Neuronal stem cell (in vitro differentiated cells): ENCODE results near the gene TCHHL1.
A peak's percentile ranks its signal among the peaks of the same experiment; 100 is the strongest.

ENCODE experiments used
- DNase-seq: peaks from one replicate; pipeline ENCODE4 v3.0.0-alpha.2; 2013; ENCODE audit warnings: low spot score
- H2AFZ ChIP-seq: one replicate; pipeline ENCODE4 v1.6.1; 2013; ENCODE audit warnings: mild to moderate bottlenecking, low read length, inconsistent platforms
- H2AK5ac ChIP-seq: 2 replicates; pipeline ENCODE4 v1.6.1; 2013; ENCODE audit warnings: low read depth, mild to moderate bottlenecking, inconsistent platforms, low read length, moderate library complexity, mixed read lengths
- H2BK120ac ChIP-seq: 2 replicates; pipeline ENCODE4 v1.6.1; 2013; ENCODE audit warnings: low read depth, mild to moderate bottlenecking, inconsistent platforms, low read length, moderate library complexity, mixed read lengths
- H2BK12ac ChIP-seq: one replicate; pipeline ENCODE4 v1.6.1; 2013; ENCODE audit warnings: low read length, inconsistent platforms
- H2BK15ac ChIP-seq: 2 replicates; pipeline ENCODE4 v1.6.1; 2013; ENCODE audit warnings: mild to moderate bottlenecking, low read length, inconsistent platforms, mixed read lengths
- H2BK5ac ChIP-seq: one replicate; pipeline ENCODE4 v1.6.1; 2013; ENCODE audit warnings: inconsistent platforms, mild to moderate bottlenecking, low read length, moderate library complexity
- H3K14ac ChIP-seq: one replicate; pipeline ENCODE4 v1.6.1; 2013; ENCODE audit warnings: low read length, inconsistent platforms
- H3K18ac ChIP-seq: 2 replicates; pipeline ENCODE4 v1.6.1; 2013; ENCODE audit warnings: low read length, inconsistent platforms
- H3K23ac ChIP-seq: 2 replicates; pipeline ENCODE4 v1.6.1; 2013; ENCODE audit warnings: low read depth, mild to moderate bottlenecking, mixed read lengths, low read length, inconsistent platforms; ENCODE audit not compliant: poor library complexity
- H3K27ac ChIP-seq: replicated peaks from 3 replicates; pipeline ENCODE4 v1.5.1; 2013; ENCODE audit warnings: low read length, inconsistent platforms
- H3K27me3 ChIP-seq, 3 experiments: 2 replicates each; pipeline ENCODE4 v1.6.1; 2013; ENCODE audit warnings: low read length in 3 of 3, mild to moderate bottlenecking in 2 of 3, inconsistent platforms in 1 of 3, low read depth in 1 of 3, mixed read lengths in 1 of 3, moderate library complexity in 1 of 3; ENCODE audit not compliant: control insufficient read depth in 3 of 3, insufficient read depth in 3 of 3
- H3K36me3 ChIP-seq, 2 donors: replicated peaks in 1 of 2; 2 replicates each; pipeline ENCODE4 v1.6.1; 2013; ENCODE audit warnings: low read length in 2 of 2; ENCODE audit not compliant: control insufficient read depth in 2 of 2, insufficient read depth in 2 of 2
- H3K4ac ChIP-seq: 2 replicates; pipeline ENCODE4 v1.6.1; 2013; ENCODE audit warnings: inconsistent platforms, mild to moderate bottlenecking, low read length, moderate library complexity
- H3K4me1 ChIP-seq, 2 donors: 1 replicate in 1 of 2; 2 replicates in 1 of 2; pipeline ENCODE4 v1.6.1; 2013; ENCODE audit warnings: low read length in 2 of 2, low read depth in 1 of 2; ENCODE audit not compliant: control insufficient read depth in 2 of 2, insufficient read depth in 1 of 2
- H3K4me2 ChIP-seq: one replicate; pipeline ENCODE4 v1.6.1; 2013; ENCODE audit warnings: mild to moderate bottlenecking, low read length, inconsistent platforms; ENCODE audit not compliant: insufficient read depth, poor library complexity, severe bottlenecking
- H3K4me3 ChIP-seq, 2 donors: 2 replicates each; pipeline ENCODE4 v1.5.1; 2013; ENCODE audit warnings: low read length in 2 of 2, mild to moderate bottlenecking in 2 of 2, inconsistent platforms in 1 of 2, moderate library complexity in 1 of 2
- H3K79me1 ChIP-seq: one replicate; pipeline ENCODE4 v1.6.1; 2013; ENCODE audit warnings: low read depth, mild to moderate bottlenecking, inconsistent platforms, low read length, moderate library complexity
- H3K9ac ChIP-seq: one replicate; pipeline ENCODE4 v1.6.1; 2013; ENCODE audit warnings: mild to moderate bottlenecking, low read depth, low read length, inconsistent platforms; ENCODE audit not compliant: poor library complexity
- H3K9me3 ChIP-seq, 2 donors: replicated peaks in 1 of 2; 2 replicates each; pipeline versions ENCODE3 to v1.6.1; 2013; ENCODE audit warnings: low read length in 2 of 2, mild to moderate bottlenecking in 2 of 2, inconsistent platforms in 1 of 2, low read depth in 1 of 2, mixed read lengths in 1 of 2, moderate library complexity in 1 of 2; ENCODE audit not compliant: control insufficient read depth in 2 of 2, insufficient read depth in 1 of 2
- H4K8ac ChIP-seq: one replicate; pipeline ENCODE4 v1.6.1; 2013; ENCODE audit warnings: low read depth, mild to moderate bottlenecking, inconsistent platforms, low read length, moderate library complexity
- H4K91ac ChIP-seq: one replicate; pipeline ENCODE4 v1.6.1; 2013; ENCODE audit warnings: low read length, low read depth, mild to moderate bottlenecking, inconsistent platforms; ENCODE audit not compliant: poor library complexity
- WGBS, 2 donors: extraction: QIAGEN DNeasy Blood & Tissue Kit; methylation state at CpG; one replicate each; pipeline ENCODE4 v1.1.7; 2013; ENCODE audit warnings: missing lambda C conversion rate in 2 of 2, mixed read lengths in 1 of 2; ENCODE audit not compliant: insufficient read length in 2 of 2, insufficient replicate concordance in 1 of 2; ENCODE audit errors: extremely low coverage in 2 of 2; 5-methylcytosine and 5-hydroxymethylcytosine counted together

TCHHL1 gene

GRCh38 chr1:152107984-152108881, 19.4 kb upstream of the TCHHL1 start:
- no peak overlapping the region for H2AK5ac ChIP-seq
- H3K14ac ChIP-seq = no peak overlapping the region
- H3K4me1 ChIP-seq = peaks cover 0 to 16% of the 10 kb centered on the region in 2 donors
- no peak overlapping the region for H2BK120ac ChIP-seq
- peaks cover 14 to 50% of the 10 kb centered on the region in 2 donors for H3K9me3 ChIP-seq
- no peak overlapping the region for H2BK15ac ChIP-seq
- DNase-seq = no peak
- H3K27me3 ChIP-seq = peaks cover 52 to 63% (median 62%) of the 10 kb centered on the region in 3 experiments
- H3K18ac ChIP-seq = no peak overlapping the region
- peak overlapping the region; percentile 20 for H3K23ac ChIP-seq
- H3K36me3 ChIP-seq = no peaks in the 10 kb centered on the region
- no CpG with 5 or more reads among the region's 67 CpGs for WGBS, 2 donors
- no peak overlapping the region for H2BK12ac ChIP-seq
- peaks cover 2% of the 10 kb centered on the region for H3K79me1 ChIP-seq
- H3K27ac ChIP-seq = no peak overlapping the region
- no peak overlapping the region for H4K91ac ChIP-seq
- no peak overlapping the region for H4K8ac ChIP-seq
- no peak overlapping the region for H3K4ac ChIP-seq
- no peak overlapping the region for H3K4me2 ChIP-seq
- no peak overlapping the region for H2BK5ac ChIP-seq
- H3K9ac ChIP-seq = no peak overlapping the region
- peak overlapping the region; percentile 3 for H2AFZ ChIP-seq
- no peak overlapping the region for H3K4me3 ChIP-seq

- Histone ChIP-seq H3K23ac (no peak overlapping the region), H3K79me1 (peaks cover 2% of the 10 kb centered on the region), H3K9me3 (peaks cover 14 to 44% of the 10 kb centered on the region in 2 donors), H3K36me3 (no peaks in the 10 kb centered on the region), H4K8ac (no peak overlapping the region), H2BK5ac (no peak overlapping the region), H3K9ac (no peak overlapping the region), H2BK120ac (no peak overlapping the region), H2BK12ac (no peak overlapping the region), H3K4me1 (peaks cover 0 to 13% of the 10 kb centered on the region in 2 donors), H3K4ac (no peak overlapping the region), H3K27me3 (peaks cover 47 to 54% (median 54%) of the 10 kb centered on the region in 3 experiments), H2BK15ac (no peak overlapping the region), H3K27ac (no peak overlapping the region), H2AFZ (peak overlapping the region; percentile 3), H2AK5ac (no peak overlapping the region), H3K14ac (no peak overlapping the region), H3K4me2 (no peak overlapping the region), H4K91ac (no peak overlapping the region), H3K4me3 (no peak overlapping the region), H3K18ac (peak overlapping the region; percentile 11)
- WGBS, 2 donors = no CpG with 5 or more reads among the region's 41 CpGs
- DNase-seq = no peak
Measured at GRCh38 chr1:152107031-152107983, 18.4 kb upstream of the TCHHL1 start.

DNA sequence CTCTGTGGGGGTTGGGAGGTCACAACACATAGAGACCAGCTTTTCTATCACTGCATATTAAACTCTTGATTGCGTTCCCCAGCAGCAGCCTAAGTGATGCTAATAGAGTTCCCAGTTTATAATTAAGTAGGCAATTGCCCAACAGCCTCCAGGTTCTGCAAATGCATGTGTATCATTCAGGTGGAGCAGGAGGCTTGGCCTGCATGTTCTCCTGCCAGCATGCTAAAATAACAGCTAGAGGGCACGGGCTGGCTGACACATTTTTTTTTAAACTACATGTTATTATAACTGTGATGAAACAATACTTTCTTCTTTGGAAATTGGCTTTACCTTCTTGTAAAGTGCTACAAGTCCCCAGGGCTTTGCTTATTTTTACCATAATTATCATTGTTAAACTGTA, 16.0 kb upstream of the TCHHL1 start:
- Histone ChIP-seq H2BK15ac (no peak overlapping the region), H3K23ac (no peak overlapping the region), H3K14ac (no peak overlapping the region), H3K4me3 (no peak overlapping the region), H3K27ac (no peak overlapping the region), H4K91ac (no peak overlapping the region), H2AK5ac (no peak overlapping the region), H3K4me2 (no peak overlapping the region), H3K9ac (no peak overlapping the region), H4K8ac (no peak overlapping the region), H2AFZ (no peak overlapping the region), H3K4me1 (no peaks in the 10 kb centered on the region), H3K36me3 (no peaks in the 10 kb centered on the region), H3K27me3 (peaks cover 28 to 41% (median 32%) of the 10 kb centered on the region in 3 experiments), H3K9me3 (peaks cover 11 to 26% of the 10 kb centered on the region in 2 donors), H3K79me1 (no peaks in the 10 kb centered on the region), H2BK120ac (no peak overlapping the region), H3K18ac (no peak overlapping the region), H3K4ac (no peak overlapping the region), H2BK12ac (no peak overlapping the region), H2BK5ac (no peak overlapping the region)
- no peak for DNase-seq
- no CpG with 5 or more reads among the region's 2 CpGs for WGBS, 2 donors
